CD4-positive, alpha-beta memory T cell (primary cell): ENCODE results near the gene GSE1. TPM values are rescaled to one million over a fixed set of nuclear protein-coding genes. Genes with fewer than 3 reads are reported as not detected.

ENCODE experiments used
- CTCF ChIA-PET: fragments of 350-600 bp; sonication (Branson Sonifier 250); formaldehyde crosslinking; loops from one replicate; lab custom pipeline; 2021; ENCODE audit warnings: inconsistent platforms; ENCODE audit not compliant: partially characterized antibody; lab: Charles Lee
- POLR2A ChIA-PET: fragments of 350-600 bp; sonication (Branson Sonifier 250); formaldehyde crosslinking; loops from one replicate; lab custom pipeline; 2021; ENCODE audit not compliant: partially characterized antibody; lab: Charles Lee
- DNase-seq, 5 donors: peaks; one replicate each; pipeline versions ENCODE4 v3.0.0 to v3.0.0-alpha.2; 2020 to 2022; ENCODE audit warnings: mixed read lengths in 1 of 5
- H3K27ac ChIP-seq: one replicate; pipeline ENCODE4 v1.7.0; 2013; ENCODE audit warnings: low read depth, low read length
- H3K27me3 ChIP-seq: 2 replicates; pipeline ENCODE4 v1.7.0; 2013; ENCODE audit warnings: mild to moderate bottlenecking, low read length, moderate library complexity; ENCODE audit not compliant: insufficient read depth
- H3K36me3 ChIP-seq: 2 replicates; pipeline ENCODE4 v1.7.0; 2013; ENCODE audit warnings: mild to moderate bottlenecking, low read length, moderate library complexity; ENCODE audit not compliant: insufficient read depth
- H3K4me1 ChIP-seq: 2 replicates; pipeline ENCODE4 v1.7.0; 2013; ENCODE audit warnings: mild to moderate bottlenecking, low read length, moderate library complexity; ENCODE audit not compliant: insufficient read depth
- H3K4me3 ChIP-seq, 2 donors: one replicate each; pipeline ENCODE4 v1.7.0; 2013; ENCODE audit warnings: low read length in 2 of 2, mild to moderate bottlenecking in 1 of 2
- H3K9me3 ChIP-seq, 2 donors: one replicate each; pipeline ENCODE4 v1.7.0; 2013; ENCODE audit warnings: low read length in 2 of 2, control low read depth in 1 of 2; ENCODE audit not compliant: control insufficient read depth in 1 of 2
- H3K27ac Mint-ChIP-seq, 7 donors: one replicate each; pipeline ENCODE4 v1.8.0; 2020 to 2021; ENCODE audit warnings: mixed read lengths in 7 of 7, mild to moderate bottlenecking in 6 of 7, inconsistent platforms in 3 of 7, moderate library complexity in 3 of 7
- H3K27me3 Mint-ChIP-seq, 2 donors: one replicate each; pipeline ENCODE4 v1.8.0; 2020 to 2021; ENCODE audit warnings: mixed read lengths in 2 of 2
- H3K36me3 Mint-ChIP-seq, 2 donors: one replicate each; pipeline ENCODE4 v1.8.0; 2020 to 2021; ENCODE audit warnings: mixed read lengths in 2 of 2, inconsistent platforms in 1 of 2, mild to moderate bottlenecking in 1 of 2
- H3K4me1 Mint-ChIP-seq, 4 donors: one replicate each; pipeline ENCODE4 v1.8.0; 2020 to 2021; ENCODE audit warnings: mixed read lengths in 4 of 4, mild to moderate bottlenecking in 1 of 4
- H3K4me3 Mint-ChIP-seq, 8 donors: one replicate each; pipeline ENCODE4 v1.8.0; 2020 to 2021; ENCODE audit warnings: mixed read lengths in 8 of 8, mild to moderate bottlenecking in 7 of 8, moderate library complexity in 6 of 8, inconsistent platforms in 3 of 8
- H3K9me3 Mint-ChIP-seq, 8 donors: one replicate each; pipeline ENCODE4 v1.8.0; 2020 to 2021; ENCODE audit warnings: mixed read lengths in 8 of 8, mild to moderate bottlenecking in 5 of 8, inconsistent platforms in 3 of 8, moderate library complexity in 1 of 8
- intact Hi-C: fragments of 100-400 bp; cut with micrococcal nuclease; formaldehyde crosslinking; loops from one replicate; pipeline ENCODE4 v1.15.1; 2023
- polyA plus RNA-seq, 2 donors: library from polyadenylated mRNA; unstranded; fragments of 300-500 nt; fragmentation: Illumina TruSeq; gene quantifications; one replicate each; pipeline ENCODE4 v1.2.3, GENCODE V29; 2021
- total RNA-seq, 2 experiments: library from RNA; stranded (reverse); gene quantifications; one replicate each; pipeline ENCODE4 v1.2.3, GENCODE V29; 2021

GSE1 gene
- total and polyA plus RNA-seq, 4 experiments from 2014 or later = 0.23 to 25.0 (median 13.1) TPM

- Histone ChIP-seq H3K36me3 (no peaks in the 10 kb centered on the region), H3K4me1 (peaks cover 34% of the 10 kb centered on the region), H3K4me3 (no peak overlapping the region), H3K27me3 (no peaks in the 10 kb centered on the region), H3K27ac (no peak overlapping the region), H3K9me3 (no peaks in the 10 kb centered on the region)
- intact Hi-C loops = no loop called here
- ChIA-PET POLR2A (no interaction called here), CTCF (interaction anchor here (6.0 kb wide), 1 partner anchor 199 kb away, joined by 61 read pairs; no protein-coding TSS in a partner anchor)
- H3K36me3 Mint-ChIP-seq = no peaks in the 10 kb centered on the region
- peaks cover 20 to 57% (median 41%) of the 10 kb centered on the region in 4 donors for H3K4me1 Mint-ChIP-seq
- H3K9me3 Mint-ChIP-seq = no peaks in the 10 kb centered on the region
- no peak for DNase-seq
- no peak overlapping the region for H3K4me3 Mint-ChIP-seq
- H3K27ac Mint-ChIP-seq = peak overlapping the region in 1 of 7 donors; percentile 47
- no peaks in the 10 kb centered on the region for H3K27me3 Mint-ChIP-seq
These were observed 6.2 kb downstream of the GSE1 start for GRCh38 chr16:85619101-85619891.

GRCh38 chr16:85620374-85620773 is 7.3 kb downstream of the GSE1 start:
- no peaks in the 10 kb centered on the region for H3K9me3 Mint-ChIP-seq
- no peak for DNase-seq
- H3K4me3 Mint-ChIP-seq = no peak overlapping the region
- Histone ChIP-seq H3K27me3 (no peaks in the 10 kb centered on the region), H3K36me3 (no peaks in the 10 kb centered on the region), H3K27ac (no peak overlapping the region), H3K9me3 (no peaks in the 10 kb centered on the region), H3K4me1 (peaks cover 24% of the 10 kb centered on the region), H3K4me3 (no peak overlapping the region)
- intact Hi-C loops = no loop called here
- no peak overlapping the region for H3K27ac Mint-ChIP-seq
- POLR2A ChIA-PET = no interaction called here
- peaks cover 0 to 3% of the 10 kb centered on the region in 2 donors for H3K36me3 Mint-ChIP-seq
- H3K27me3 Mint-ChIP-seq = no peaks in the 10 kb centered on the region
- CTCF ChIA-PET = no interaction called here
- peaks cover 20 to 52% (median 39%) of the 10 kb centered on the region in 4 donors for H3K4me1 Mint-ChIP-seq

- Histone ChIP-seq H3K27me3 (no peaks in the 10 kb centered on the region), H3K4me1 (peaks cover 14% of the 10 kb centered on the region), H3K27ac (no peak overlapping the region), H3K4me3 (no peak overlapping the region), H3K9me3 (no peaks in the 10 kb centered on the region), H3K36me3 (no peaks in the 10 kb centered on the region)
- H3K9me3 Mint-ChIP-seq = no peaks in the 10 kb centered on the region
- peaks cover 15 to 44% (median 33%) of the 10 kb centered on the region in 4 donors for H3K4me1 Mint-ChIP-seq
- peaks cover 0 to 3% of the 10 kb centered on the region in 2 donors for H3K36me3 Mint-ChIP-seq
- H3K27me3 Mint-ChIP-seq = no peaks in the 10 kb centered on the region
- H3K4me3 Mint-ChIP-seq = no peak overlapping the region
- POLR2A ChIA-PET = no interaction called here
- DNase-seq = no peak
- intact Hi-C loops = no loop called here
- peak overlapping the region in 1 of 7 donors; percentile 14 for H3K27ac Mint-ChIP-seq
- CTCF ChIA-PET = interaction anchor here (0.9 kb wide), 2 partner anchors 12 to 201 kb away, joined by 3 read pairs; no protein-coding TSS in a partner anchor
These were observed 8.7 kb downstream of the GSE1 start for GRCh38 chr16:85621698-85622428.

GRCh38 chr16:85622683-85623082 is 9.6 kb downstream of the GSE1 start:
- no peaks in the 10 kb centered on the region for H3K9me3 ChIP-seq
- Mint-ChIP-seq H3K9me3 (no peaks in the 10 kb centered on the region), H3K27ac (peak overlapping the region in 2 of 7 donors; percentile 27 to 71), H3K4me1 (peaks cover 13 to 43% (median 30%) of the 10 kb centered on the region in 4 donors), H3K36me3 (peaks cover 0 to 3% of the 10 kb centered on the region in 2 donors), H3K27me3 (no peaks in the 10 kb centered on the region), H3K4me3 (no peak overlapping the region)
- H3K4me3 ChIP-seq = no peak overlapping the region
- no peaks in the 10 kb centered on the region for H3K27me3 ChIP-seq
- POLR2A ChIA-PET = no interaction called here
- no peak for DNase-seq
- CTCF ChIA-PET = interaction anchor here (0.9 kb wide), 1 partner anchor 202 kb away, joined by 3 read pairs; no protein-coding TSS in a partner anchor
- H3K36me3 ChIP-seq = no peaks in the 10 kb centered on the region
- H3K27ac ChIP-seq = no peak overlapping the region
- intact Hi-C loops = no loop called here
- peaks cover 9% of the 10 kb centered on the region for H3K4me1 ChIP-seq

GRCh38 chr16:85623250-85623649 is 10.1 kb downstream of the GSE1 start:
- H3K4me1 Mint-ChIP-seq = peaks cover 10 to 43% (median 25%) of the 10 kb centered on the region in 4 donors
- H3K9me3 Mint-ChIP-seq = no peaks in the 10 kb centered on the region
- Histone ChIP-seq H3K27me3 (no peaks in the 10 kb centered on the region), H3K4me3 (no peak overlapping the region), H3K9me3 (no peaks in the 10 kb centered on the region), H3K4me1 (peaks cover 9% of the 10 kb centered on the region), H3K27ac (no peak overlapping the region), H3K36me3 (no peaks in the 10 kb centered on the region)
- no peaks in the 10 kb centered on the region for H3K27me3 Mint-ChIP-seq
- no peak overlapping the region for H3K4me3 Mint-ChIP-seq
- H3K36me3 Mint-ChIP-seq = peaks cover 0 to 3% of the 10 kb centered on the region in 2 donors
- intact Hi-C loops = no loop called here
- DNase-seq = no peak
- POLR2A ChIA-PET = no interaction called here
- CTCF ChIA-PET = interaction anchor here (1.2 kb wide), 1 partner anchor 203 kb away, joined by 3 read pairs; no protein-coding TSS in a partner anchor
- no peak overlapping the region for H3K27ac Mint-ChIP-seq

GRCh38 chr16:85623997-85624601 is 11.0 kb downstream of the GSE1 start:
- no peaks in the 10 kb centered on the region for H3K27me3 Mint-ChIP-seq
- H3K4me3 Mint-ChIP-seq = no peak overlapping the region
- POLR2A ChIA-PET = no interaction called here
- CTCF ChIA-PET = interaction anchor here (1.2 to 2.7 kb wide), 2 partner anchors 8 to 203 kb away, joined by 3 to 14 read pairs; no protein-coding TSS in a partner anchor
- H3K4me1 Mint-ChIP-seq = peaks cover 10 to 46% (median 28%) of the 10 kb centered on the region in 4 donors
- DNase-seq = no peak
- no peaks in the 10 kb centered on the region for H3K36me3 ChIP-seq
- H3K9me3 Mint-ChIP-seq = peaks cover 0 to 7% (median 0%) of the 10 kb centered on the region in 8 donors
- peaks cover 7 to 9% of the 10 kb centered on the region in 2 donors for H3K36me3 Mint-ChIP-seq
- intact Hi-C loops = no loop called here
- peaks cover 9% of the 10 kb centered on the region for H3K4me1 ChIP-seq
- no peak overlapping the region for H3K27ac ChIP-seq
- H3K27ac Mint-ChIP-seq = no peak overlapping the region
- H3K4me3 ChIP-seq = no peak overlapping the region
- no peaks in the 10 kb centered on the region for H3K9me3 ChIP-seq
- H3K27me3 ChIP-seq = no peaks in the 10 kb centered on the region
